ENCODE data around the gene LRRIQ3.

Gene LRRIQ3

DNA sequence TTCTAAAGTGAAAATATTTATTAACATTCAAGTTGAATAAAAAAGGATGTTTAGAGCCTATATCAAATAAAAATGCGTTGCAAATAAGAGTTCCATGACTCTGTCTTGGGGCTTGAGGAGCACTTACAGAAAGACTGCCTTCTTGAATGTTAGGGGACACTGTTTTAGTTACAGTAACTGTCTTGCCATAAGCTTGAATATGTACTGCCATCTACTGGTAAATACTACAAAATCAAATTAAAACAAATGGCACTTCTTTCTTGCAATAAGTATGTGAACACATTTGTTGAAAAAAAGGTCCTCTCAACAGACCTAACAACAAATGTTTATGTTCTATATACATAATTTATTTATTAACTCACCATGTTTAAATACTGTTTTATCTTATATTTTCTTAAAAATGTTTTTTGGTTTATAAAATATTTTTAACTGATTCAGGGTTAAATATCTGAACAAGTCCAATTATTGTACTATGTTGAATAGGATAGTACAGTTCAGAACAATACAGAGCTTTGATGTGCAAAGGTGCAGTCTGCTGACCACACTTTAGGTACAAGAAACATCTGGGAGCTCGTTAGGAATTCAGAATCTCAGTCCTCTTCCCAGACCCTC, 199.5 kb downstream of the LRRIQ3 start:
- no peaks in the 10 kb centered on the region for H3K36me3 ChIP-seq (ENCODE audit: insufficient read depth, low read depth, low read length)
- no peak overlapping the region for H3K4me3 ChIP-seq (ENCODE audit: low read length)
- H3K9ac ChIP-seq (ENCODE audit: low read depth, low read length): no peak overlapping the region
- no peaks in the 10 kb centered on the region for H3K4me1 ChIP-seq (ENCODE audit: insufficient read depth, low read length)
- no peak overlapping the region for H3K27ac ChIP-seq (ENCODE audit: low read length)
- no peaks in the 10 kb centered on the region for H3K9me3 ChIP-seq (ENCODE audit: insufficient read depth, low read depth, low read length)
- no peaks in the 10 kb centered on the region for H3K27me3 ChIP-seq (ENCODE audit: insufficient read depth, low read length)

DNA sequence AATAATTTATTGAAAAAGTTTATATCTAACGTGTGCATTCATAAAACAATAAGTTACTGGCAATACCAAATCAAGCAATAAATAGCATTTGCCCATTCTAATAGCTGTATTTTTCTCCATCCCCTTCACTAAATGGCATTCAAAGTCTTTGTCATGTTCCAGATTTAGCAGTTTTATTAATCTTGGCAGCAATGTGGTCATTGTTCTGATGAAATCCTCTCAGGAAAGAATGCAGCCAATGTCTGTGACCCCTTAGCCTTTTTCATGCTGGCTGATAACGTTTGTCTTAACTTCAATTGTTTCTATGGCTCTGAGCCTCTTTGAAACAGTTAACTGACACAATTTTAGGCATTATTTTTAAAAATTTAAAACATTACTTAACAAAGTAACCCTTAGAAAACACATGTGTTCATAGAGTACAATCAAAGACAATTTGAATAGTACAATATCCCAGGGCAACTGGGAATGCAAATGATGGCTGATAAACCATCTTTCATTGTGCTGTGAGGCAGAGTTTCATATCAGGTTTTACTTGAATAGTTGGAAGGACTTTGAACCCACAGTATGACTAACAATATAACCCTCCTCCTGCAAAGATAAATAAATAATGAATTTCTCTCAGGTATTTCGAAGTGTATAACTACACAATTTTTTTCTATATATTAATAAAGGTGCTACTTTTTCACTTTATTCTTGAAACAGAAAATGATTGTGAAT, 217.5 kb downstream of the LRRIQ3 start:
- H3K27me3 ChIP-seq (ENCODE audit: insufficient read depth, low read length): no peaks in the 10 kb centered on the region
- H3K27ac ChIP-seq (ENCODE audit: low read length): no peak overlapping the region
- H3K9me3 ChIP-seq (ENCODE audit: insufficient read depth, low read depth, low read length): peaks cover 8% of the 10 kb centered on the region
- H3K4me1 ChIP-seq (ENCODE audit: insufficient read depth, low read length): 0 out of 2 replicates have a peak, but pooled peaks cover 3% of the 10 kb centered on the region
- H3K36me3 ChIP-seq (ENCODE audit: insufficient read depth, low read depth, low read length): no peaks in the 10 kb centered on the region
- H3K9ac ChIP-seq (ENCODE audit: low read depth, low read length): no peak overlapping the region
- H3K4me3 ChIP-seq (ENCODE audit: low read length): no peak overlapping the region

DNA sequence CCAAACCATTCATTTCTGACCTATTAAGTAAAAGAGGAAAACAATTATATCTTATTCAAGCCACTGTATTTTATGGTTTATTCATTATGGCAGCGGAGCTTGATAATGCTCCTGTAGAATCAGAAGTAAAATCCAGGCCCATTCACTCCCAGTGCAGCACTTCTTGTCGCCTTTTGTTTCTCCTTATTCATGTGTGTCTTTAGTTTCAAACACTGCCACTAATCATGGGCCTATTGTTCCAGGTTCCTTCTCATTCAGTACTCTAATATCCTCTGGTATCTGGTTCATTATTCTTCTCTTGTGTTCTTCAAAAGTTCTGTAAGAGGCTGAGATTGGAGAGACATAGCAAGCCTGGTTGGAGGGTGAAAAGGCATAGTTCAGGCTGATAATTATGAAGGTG, 218.3 kb downstream of the LRRIQ3 start:
- no peak overlapping the region for H3K27ac ChIP-seq (ENCODE audit: low read length)
- H3K36me3 ChIP-seq (ENCODE audit: insufficient read depth, low read depth, low read length): no peaks in the 10 kb centered on the region
- H3K9me3 ChIP-seq (ENCODE audit: insufficient read depth, low read depth, low read length): peaks cover 8% of the 10 kb centered on the region
- no peak overlapping the region for H3K9ac ChIP-seq (ENCODE audit: low read depth, low read length)
- H3K27me3 ChIP-seq (ENCODE audit: insufficient read depth, low read length): no peaks in the 10 kb centered on the region
- H3K4me1 ChIP-seq (ENCODE audit: insufficient read depth, low read length): 0 out of 2 replicates have a peak, but pooled peaks cover 3% of the 10 kb centered on the region
- H3K4me3 ChIP-seq (ENCODE audit: low read length): no peak overlapping the region

DNA sequence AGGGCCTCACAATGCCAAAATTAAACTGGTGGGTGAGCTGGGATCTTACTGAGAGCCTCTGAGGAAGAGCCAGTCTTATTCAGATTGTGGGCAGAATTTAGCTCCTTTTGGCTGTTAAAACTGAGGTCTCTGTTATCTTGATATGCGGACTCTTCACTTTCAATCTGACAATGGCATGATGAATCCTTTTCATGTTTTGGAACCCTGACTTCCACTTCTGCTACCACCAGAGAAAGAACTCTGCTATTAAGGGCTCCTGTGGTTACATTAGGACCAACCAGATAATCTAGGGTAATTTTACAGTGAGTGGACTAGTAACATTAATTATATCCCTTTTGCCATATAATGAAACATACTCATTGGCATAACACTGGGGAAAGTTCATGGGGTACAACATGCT, 219.0 kb downstream of the LRRIQ3 start:
- no peak overlapping the region for H3K4me3 ChIP-seq (ENCODE audit: low read length)
- H3K4me1 ChIP-seq (ENCODE audit: insufficient read depth, low read length): 0 out of 2 replicates have a peak, but pooled peaks cover 3% of the 10 kb centered on the region
- H3K9ac ChIP-seq (ENCODE audit: low read depth, low read length): no peak overlapping the region
- H3K27ac ChIP-seq (ENCODE audit: low read length): no peak overlapping the region
- H3K9me3 ChIP-seq (ENCODE audit: insufficient read depth, low read depth, low read length): peaks cover 8% of the 10 kb centered on the region
- no peaks in the 10 kb centered on the region for H3K27me3 ChIP-seq (ENCODE audit: insufficient read depth, low read length)
- H3K36me3 ChIP-seq (ENCODE audit: insufficient read depth, low read depth, low read length): no peaks in the 10 kb centered on the region
